Measurements from ENCODE around the gene SYCP3.

SYCP3 gene

DNA sequence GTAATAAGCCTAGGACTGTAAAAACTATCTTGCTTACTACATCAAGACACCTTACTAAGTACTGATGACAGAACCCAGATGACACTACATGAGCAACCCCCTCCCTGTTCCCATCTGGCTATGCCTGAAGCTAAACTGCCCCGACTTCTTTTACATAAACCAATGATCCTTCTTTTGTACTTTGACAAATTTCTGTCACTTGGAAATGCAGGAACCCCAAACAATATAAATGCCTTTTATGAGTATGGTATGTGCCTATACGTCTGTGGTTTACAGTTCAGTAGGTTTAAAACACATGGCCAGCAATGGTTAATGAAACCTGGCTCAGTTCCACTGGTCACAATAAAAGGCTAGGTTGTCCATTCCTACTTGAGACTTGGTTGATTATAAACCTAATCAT is 6.1 kb downstream of the SYCP3 start:
- ChIA-PET POLR2A (no interaction called here), CTCF (interaction anchor here (0.8 to 1.3 kb wide), 3 partner anchors 9 to 14 kb away, joined by 3 to 5 read pairs (median 3); no protein-coding TSS in a partner anchor)
- TF ChIP-seq, protein P1, sequence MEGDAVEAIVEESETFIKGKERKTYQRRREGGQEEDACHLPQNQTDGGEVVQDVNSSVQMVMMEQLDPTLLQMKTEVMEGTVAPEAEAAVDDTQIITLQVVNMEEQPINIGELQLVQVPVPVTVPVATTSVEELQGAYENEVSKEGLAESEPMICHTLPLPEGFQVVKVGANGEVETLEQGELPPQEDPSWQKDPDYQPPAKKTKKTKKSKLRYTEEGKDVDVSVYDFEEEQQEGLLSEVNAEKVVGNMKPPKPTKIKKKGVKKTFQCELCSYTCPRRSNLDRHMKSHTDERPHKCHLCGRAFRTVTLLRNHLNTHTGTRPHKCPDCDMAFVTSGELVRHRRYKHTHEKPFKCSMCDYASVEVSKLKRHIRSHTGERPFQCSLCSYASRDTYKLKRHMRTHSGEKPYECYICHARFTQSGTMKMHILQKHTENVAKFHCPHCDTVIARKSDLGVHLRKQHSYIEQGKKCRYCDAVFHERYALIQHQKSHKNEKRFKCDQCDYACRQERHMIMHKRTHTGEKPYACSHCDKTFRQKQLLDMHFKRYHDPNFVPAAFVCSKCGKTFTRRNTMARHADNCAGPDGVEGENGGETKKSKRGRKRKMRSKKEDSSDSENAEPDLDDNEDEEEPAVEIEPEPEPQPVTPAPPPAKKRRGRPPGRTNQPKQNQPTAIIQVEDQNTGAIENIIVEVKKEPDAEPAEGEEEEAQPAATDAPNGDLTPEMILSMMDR (IDR thresholded peaks at IDR 0.05; ENCODE audit: control extremely low read depth, extremely low read depth, low read depth, missing control alignments), result no peak
- no peak for DNase-seq (ENCODE audit: extremely low spot score)

DNA sequence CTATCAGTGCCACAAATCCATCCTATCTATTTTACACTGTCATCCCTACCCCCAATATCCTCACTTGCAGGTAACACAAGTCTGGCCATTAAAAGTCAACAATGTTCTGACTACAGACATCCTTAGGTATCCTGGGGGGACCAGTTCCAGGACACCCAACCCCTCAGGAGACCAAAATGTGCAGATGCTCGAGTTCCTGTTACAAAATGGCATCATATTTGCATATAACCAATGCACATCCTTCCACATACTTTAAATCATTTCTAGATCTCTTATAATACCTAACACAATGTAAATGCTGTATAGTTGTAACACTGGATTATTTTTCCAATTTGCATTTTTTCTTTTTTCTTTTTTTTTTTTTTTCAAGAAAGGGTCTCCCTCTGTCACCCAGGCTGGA is 6.9 kb downstream of the SYCP3 start:
- POLR2A ChIA-PET, result no interaction called here
- DNase-seq (ENCODE audit: extremely low spot score), result no peak
- TF ChIP-seq, protein P1 (IDR thresholded peaks at IDR 0.05; ENCODE audit: control extremely low read depth, extremely low read depth, low read depth, missing control alignments), result no peak
- CTCF ChIA-PET, result no interaction called here

DNA sequence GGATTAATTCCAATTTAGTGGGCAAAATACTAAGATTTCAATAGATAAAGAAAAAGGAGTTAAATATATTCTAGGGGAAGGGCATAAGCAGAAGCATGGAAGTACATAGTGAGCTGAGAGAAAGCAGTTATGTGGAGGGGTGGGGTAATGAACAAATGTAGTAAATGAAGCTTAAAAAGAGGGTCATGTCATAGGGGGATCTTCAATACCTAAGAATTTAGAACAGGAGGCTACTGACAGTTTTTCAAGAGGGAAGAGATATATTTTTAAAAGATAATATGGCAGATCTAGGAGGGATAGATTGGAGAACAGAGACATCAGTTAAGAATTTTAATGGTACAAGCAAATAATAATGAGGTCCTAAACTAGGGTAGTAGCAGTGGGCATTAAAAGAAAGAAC is 9.4 kb downstream of the SYCP3 start:
- TF ChIP-seq, protein P1 (IDR thresholded peaks at IDR 0.05; ENCODE audit: control extremely low read depth, extremely low read depth, low read depth, missing control alignments), result no peak
- ChIA-PET POLR2A (no interaction called here), CTCF (no interaction called here)
- no peak for DNase-seq (ENCODE audit: extremely low spot score)

DNA sequence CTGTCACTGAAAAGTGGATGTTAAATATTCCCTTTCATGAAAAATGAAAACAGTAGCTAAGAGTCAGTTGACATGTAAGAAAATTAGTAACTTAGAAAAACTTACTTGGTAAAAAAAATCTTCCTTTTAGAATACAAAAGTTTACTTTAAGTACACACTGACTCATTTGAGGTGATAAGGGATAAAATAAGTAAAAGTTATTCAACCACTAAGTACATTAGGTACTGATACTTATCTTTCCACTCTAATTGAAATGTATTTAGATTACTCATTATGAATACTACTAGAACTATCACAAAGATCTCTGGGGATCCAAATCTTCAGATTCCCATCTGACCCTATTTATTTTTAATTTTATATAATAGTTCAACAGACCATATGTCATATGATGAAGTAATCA is 12.2 kb downstream of the SYCP3 start:
- CTCF ChIA-PET, result no interaction called here
- TF ChIP-seq, protein P1 (IDR thresholded peaks at IDR 0.05; ENCODE audit: control extremely low read depth, extremely low read depth, low read depth, missing control alignments), result no peak
- no peak for DNase-seq (ENCODE audit: extremely low spot score)
- POLR2A ChIA-PET, result no interaction called here

DNA sequence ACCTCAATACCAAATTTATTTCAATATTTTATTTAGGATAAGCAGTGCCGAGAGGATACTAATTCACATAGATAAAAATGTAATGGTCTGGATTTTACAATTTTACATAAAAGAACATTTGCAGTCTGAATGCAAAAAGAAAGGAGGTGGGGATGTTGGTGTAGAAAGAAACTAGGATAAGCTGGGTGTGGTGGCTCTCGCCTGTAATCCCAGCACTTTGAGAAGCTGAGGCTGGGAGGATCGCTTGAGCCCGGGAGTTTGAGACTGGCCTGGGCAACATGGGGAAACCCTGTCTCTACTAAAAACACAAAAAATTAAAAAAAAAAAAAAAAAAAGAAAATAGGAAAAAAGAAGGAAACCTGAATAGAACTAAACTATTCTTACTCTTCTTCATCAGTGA is 16.9 kb downstream of the SYCP3 start:
- ChIA-PET POLR2A (interaction anchor here (0.6 kb wide), 1 partner anchor 17 kb away, joined by 3 read pairs; the partner anchor contains the start of gene SYCP3), CTCF (interaction anchor here (0.8 kb wide), 1 partner anchor 16 kb away, joined by 3 read pairs; the partner anchor contains the start of gene SYCP3)
- DNase-seq (ENCODE audit: extremely low spot score), result no peak
- TF ChIP-seq, protein P1 (IDR thresholded peaks at IDR 0.05; ENCODE audit: control extremely low read depth, extremely low read depth, low read depth, missing control alignments), result no peak

DNA sequence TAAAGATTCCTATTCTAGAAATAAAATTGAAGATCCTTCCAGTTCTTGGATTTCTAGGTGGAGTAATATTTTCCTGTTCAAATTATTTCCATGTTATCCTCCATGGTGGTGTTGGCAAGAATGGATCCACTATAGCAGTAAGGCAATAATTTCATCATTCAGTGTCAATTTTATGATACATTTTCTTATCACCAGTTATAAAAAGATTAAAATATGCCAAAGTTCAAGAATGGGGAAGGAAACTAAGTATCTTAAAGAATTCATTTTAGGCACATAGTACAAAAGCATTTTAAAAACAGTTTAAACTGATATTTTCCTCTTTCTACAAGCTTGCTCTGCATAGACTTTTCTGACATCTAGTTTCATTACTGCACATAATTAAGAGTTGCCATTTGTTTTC is 19.1 kb downstream of the SYCP3 start:
- ChIA-PET CTCF (interaction anchor here (0.8 to 1.3 kb wide), 3 partner anchors 10 to 22 kb away, joined by 3 read pairs; no protein-coding TSS in a partner anchor), POLR2A (no interaction called here)
- TF ChIP-seq, protein P1 (IDR thresholded peaks at IDR 0.05; ENCODE audit: control extremely low read depth, extremely low read depth, low read depth, missing control alignments), result no peak
- no peak for DNase-seq (ENCODE audit: extremely low spot score)

DNA sequence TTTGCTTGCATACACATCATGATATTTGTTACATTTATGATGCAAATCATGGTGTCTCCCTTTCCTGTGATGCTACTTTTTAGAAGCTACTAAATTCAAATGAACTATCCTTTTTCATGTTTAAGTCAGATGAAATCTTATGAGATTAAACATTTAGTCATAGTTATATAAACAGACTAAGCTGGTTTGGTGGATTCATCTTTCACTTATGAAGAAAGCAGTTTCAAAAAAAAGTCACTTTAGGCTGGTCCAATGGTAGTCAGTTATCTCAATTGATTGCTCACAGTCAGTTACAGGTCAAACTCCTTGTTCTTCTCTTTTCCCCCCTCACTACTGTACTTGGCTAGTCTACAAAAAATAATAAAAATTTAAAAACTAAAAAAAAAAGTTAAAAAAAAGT is 19.7 kb downstream of the SYCP3 start:
- DNase-seq (ENCODE audit: extremely low spot score), result no peak
- TF ChIP-seq, protein P1 (IDR thresholded peaks at IDR 0.05; ENCODE audit: control extremely low read depth, extremely low read depth, low read depth, missing control alignments), result no peak
- CTCF ChIA-PET, result interaction anchor here (0.8 to 1.3 kb wide), 3 partner anchors 9 to 23 kb away, joined by 3 read pairs; no protein-coding TSS in a partner anchor
- POLR2A ChIA-PET, result no interaction called here

Measured in GM10248 (cell line).